ENCODE results near the gene PCBP3.

PCBP3 gene

GRCh38 chr21:45724994-45725843 is 81.7 kb downstream of the PCBP3 start:
- no peaks in the 10 kb centered on the region for H3K9me3 ChIP-seq (ENCODE audit: insufficient read depth, low read length)
- no peaks in the 10 kb centered on the region for H3K79me2 ChIP-seq (ENCODE audit: insufficient read depth, low read length)
- H3K36me3 ChIP-seq (ENCODE audit: low read length): no peaks in the 10 kb centered on the region
- TF ChIP-seq, protein P1, sequence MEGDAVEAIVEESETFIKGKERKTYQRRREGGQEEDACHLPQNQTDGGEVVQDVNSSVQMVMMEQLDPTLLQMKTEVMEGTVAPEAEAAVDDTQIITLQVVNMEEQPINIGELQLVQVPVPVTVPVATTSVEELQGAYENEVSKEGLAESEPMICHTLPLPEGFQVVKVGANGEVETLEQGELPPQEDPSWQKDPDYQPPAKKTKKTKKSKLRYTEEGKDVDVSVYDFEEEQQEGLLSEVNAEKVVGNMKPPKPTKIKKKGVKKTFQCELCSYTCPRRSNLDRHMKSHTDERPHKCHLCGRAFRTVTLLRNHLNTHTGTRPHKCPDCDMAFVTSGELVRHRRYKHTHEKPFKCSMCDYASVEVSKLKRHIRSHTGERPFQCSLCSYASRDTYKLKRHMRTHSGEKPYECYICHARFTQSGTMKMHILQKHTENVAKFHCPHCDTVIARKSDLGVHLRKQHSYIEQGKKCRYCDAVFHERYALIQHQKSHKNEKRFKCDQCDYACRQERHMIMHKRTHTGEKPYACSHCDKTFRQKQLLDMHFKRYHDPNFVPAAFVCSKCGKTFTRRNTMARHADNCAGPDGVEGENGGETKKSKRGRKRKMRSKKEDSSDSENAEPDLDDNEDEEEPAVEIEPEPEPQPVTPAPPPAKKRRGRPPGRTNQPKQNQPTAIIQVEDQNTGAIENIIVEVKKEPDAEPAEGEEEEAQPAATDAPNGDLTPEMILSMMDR (IDR thresholded peaks at IDR 0.05; ENCODE audit: insufficient read depth, low read length, poor library complexity, severe bottlenecking): no peak
- TF ChIP-seq EZH2phosphoT487 (conservative IDR thresholded peaks at IDR 0.05; ENCODE audit: low read length): no peak
- H3K9me2 ChIP-seq (replicated peaks; ENCODE audit: insufficient read depth, low read length): no peaks in the 10 kb centered on the region
- H4K20me1 ChIP-seq (ENCODE audit: low read depth, low read length): no peaks in the 10 kb centered on the region
- H3F3A ChIP-seq (ENCODE audit: insufficient read depth): no peaks in the 10 kb centered on the region
- no peak overlapping the region for H3K9ac ChIP-seq (ENCODE audit: low read length)
- H3K27ac ChIP-seq (ENCODE audit: low read depth, low read length): no peak overlapping the region
- H3K4me2 ChIP-seq (ENCODE audit: low read depth, low read length, poor library complexity, severe bottlenecking): no peak overlapping the region
- H3K27me3 ChIP-seq (ENCODE audit: low read length): no peaks in the 10 kb centered on the region
- no peak overlapping the region for H2AFZ ChIP-seq (ENCODE audit: low read depth, low read length, severe bottlenecking)
- no peak overlapping the region for H3K4me3 ChIP-seq (ENCODE audit: insufficient read depth, low read length, poor library complexity, severe bottlenecking)

- TF ChIP-seq, protein P1 (IDR thresholded peaks at IDR 0.05; ENCODE audit: insufficient read depth, low read length, poor library complexity, severe bottlenecking): no peak
- no peak for TF ChIP-seq EZH2phosphoT487 (conservative IDR thresholded peaks at IDR 0.05; ENCODE audit: low read length)
- H3K27ac ChIP-seq (ENCODE audit: low read depth, low read length): no peak overlapping the region
- no peaks in the 10 kb centered on the region for H4K20me1 ChIP-seq (ENCODE audit: low read depth, low read length)
- H3K9me3 ChIP-seq (ENCODE audit: insufficient read depth, low read length): no peaks in the 10 kb centered on the region
- H3F3A ChIP-seq (ENCODE audit: insufficient read depth): no peaks in the 10 kb centered on the region
- no peak overlapping the region for H3K4me3 ChIP-seq (ENCODE audit: insufficient read depth, low read length, poor library complexity, severe bottlenecking)
- H2AFZ ChIP-seq (ENCODE audit: low read depth, low read length, severe bottlenecking): no peak overlapping the region
- H3K79me2 ChIP-seq (ENCODE audit: insufficient read depth, low read length): no peaks in the 10 kb centered on the region
- H3K9me2 ChIP-seq (replicated peaks; ENCODE audit: insufficient read depth, low read length): no peaks in the 10 kb centered on the region
- no peak overlapping the region for H3K4me2 ChIP-seq (ENCODE audit: low read depth, low read length, poor library complexity, severe bottlenecking)
- no peak overlapping the region for H3K9ac ChIP-seq (ENCODE audit: low read length)
- no peaks in the 10 kb centered on the region for H3K27me3 ChIP-seq (ENCODE audit: low read length)
- H3K36me3 ChIP-seq (ENCODE audit: low read length): no peaks in the 10 kb centered on the region
Observed at GRCh38 chr21:45725844-45726200, 82.3 kb downstream of the PCBP3 start.

GRCh38 chr21:45726438-45726837 is 82.9 kb downstream of the PCBP3 start:
- H3K27ac ChIP-seq (ENCODE audit: low read depth, low read length): no peak overlapping the region
- no peaks in the 10 kb centered on the region for H4K20me1 ChIP-seq (ENCODE audit: low read depth, low read length)
- H3K4me3 ChIP-seq (ENCODE audit: insufficient read depth, low read length, poor library complexity, severe bottlenecking): no peak overlapping the region
- no peaks in the 10 kb centered on the region for H3K9me3 ChIP-seq (ENCODE audit: insufficient read depth, low read length)
- no peaks in the 10 kb centered on the region for H3K36me3 ChIP-seq (ENCODE audit: low read length)
- no peak overlapping the region for H2AFZ ChIP-seq (ENCODE audit: low read depth, low read length, severe bottlenecking)
- H3K9me2 ChIP-seq (replicated peaks; ENCODE audit: insufficient read depth, low read length): no peaks in the 10 kb centered on the region
- no peak overlapping the region for H3K4me2 ChIP-seq (ENCODE audit: low read depth, low read length, poor library complexity, severe bottlenecking)
- H3F3A ChIP-seq (ENCODE audit: insufficient read depth): no peaks in the 10 kb centered on the region
- no peaks in the 10 kb centered on the region for H3K79me2 ChIP-seq (ENCODE audit: insufficient read depth, low read length)
- TF ChIP-seq EZH2phosphoT487 (conservative IDR thresholded peaks at IDR 0.05; ENCODE audit: low read length): no peak
- TF ChIP-seq, protein P1 (IDR thresholded peaks at IDR 0.05; ENCODE audit: insufficient read depth, low read length, poor library complexity, severe bottlenecking): no peak
- H3K9ac ChIP-seq (ENCODE audit: low read length): no peak overlapping the region
- H3K27me3 ChIP-seq (ENCODE audit: low read length): no peaks in the 10 kb centered on the region

All from SU-DHL-6 (cell line).